Uterus (tissue), 4 donors: ENCODE measurements around the gene ATP1B3. TPM values are rescaled to one million over a fixed set of nuclear protein-coding genes. Genes with fewer than 3 reads are reported as not detected.
"Not testable (repeated sequence)": the region's sequence is repeated elsewhere in the genome, so short reads cannot be mapped to it uniquely, and the experiment has no call there.

Source experiments
- DNase-seq, 2 donors: peaks; one replicate each; pipeline ENCODE4 v3.0.0-alpha.2; 2019 to 2020
- H3K27ac ChIP-seq, 2 donors: fragments of 200-600 bp; sonication (generic); 1 replicate in 1 of 2; 2 replicates in 1 of 2; pipeline ENCODE4 v1.5.1; 2016 to 2018
- H3K27me3 ChIP-seq, 2 donors: fragments of 200-600 bp; sonication (generic); one replicate each; pipeline ENCODE4 v1.5.1; 2018 to 2019; ENCODE audit warnings: control low read depth in 1 of 2
- H3K36me3 ChIP-seq, 2 donors: fragments of 200-600 bp; sonication (generic); one replicate each; pipeline ENCODE4 v1.5.1; 2019; ENCODE audit warnings: control low read depth in 1 of 2
- H3K4me1 ChIP-seq, 2 donors: fragments of 200-600 bp; sonication (generic); one replicate each; pipeline ENCODE4 v1.5.1; 2018 to 2019; ENCODE audit warnings: control low read depth in 1 of 2
- H3K4me3 ChIP-seq, 2 donors: fragments of 200-600 bp; sonication (generic); 1 replicate in 1 of 2; 2 replicates in 1 of 2; pipeline ENCODE4 v1.5.1; 2018 to 2019; ENCODE audit warnings: mild to moderate bottlenecking in 1 of 2
- H3K9me3 ChIP-seq, 2 donors: fragments of 200-600 bp; sonication (generic); one replicate each; pipeline ENCODE4 v1.5.1; 2019; ENCODE audit warnings: control low read depth in 1 of 2
- POLR2A ChIP-seq, 2 donors: fragments of 450-650 bp; IDR thresholded peaks; one replicate each; pipeline ENCODE4 v1.6.1; 2016; ENCODE audit warnings: antibody characterized with exemption in 2 of 2, mild to moderate bottlenecking in 1 of 2, moderate library complexity in 1 of 2
- intact Hi-C: fragments of 100-400 bp; cut with DNase I; formaldehyde crosslinking; loops from one replicate; pipeline ENCODE4 v1.15.1; 2023; ENCODE audit warnings: low total_unique reads
- total RNA-seq, 4 donors: library from RNA; depleted of rRNA in 3 of 4; stranded (reverse); fragments of >200 nt in 3 of 4; gene quantifications; one replicate each; pipeline versions ENCODE4 v1.1.0 to v1.2.4, GENCODE V29; 2014 to 2023
- TF ChIP-seq, protein P1 (sequence below), 4 experiments: fragments of 200-600 bp in 2 of 4; fragments of 450-650 bp in 2 of 4; sonication (generic) in 2 of 4; IDR thresholded peaks; one replicate each; pipeline ENCODE4 v1.5.1; 2016 to 2019; ENCODE audit warnings: antibody characterized with exemption in 4 of 4, mild to moderate bottlenecking in 2 of 4, moderate library complexity in 1 of 4
- donor health status: DM: yes; HTN: yes; CAD: no.

ATP1B3 gene
- total RNA-seq, 4 donors from 2014 or later = 33.3 to 98.4 (median 40.3) TPM

- DNase-seq = no peak
- Histone ChIP-seq H3K36me3 (no peaks in the 10 kb centered on the region), H3K4me1 (no peaks in the 10 kb centered on the region), H3K27ac (no peak overlapping the region), H3K27me3 (no peaks in the 10 kb centered on the region), H3K4me3 (no peak overlapping the region), H3K9me3 (no peaks in the 10 kb centered on the region)
- intact Hi-C loops = no loop called here
- no peak for TF ChIP-seq POLR2A (IDR thresholded peaks at IDR 0.05)
- TF ChIP-seq, protein P1, sequence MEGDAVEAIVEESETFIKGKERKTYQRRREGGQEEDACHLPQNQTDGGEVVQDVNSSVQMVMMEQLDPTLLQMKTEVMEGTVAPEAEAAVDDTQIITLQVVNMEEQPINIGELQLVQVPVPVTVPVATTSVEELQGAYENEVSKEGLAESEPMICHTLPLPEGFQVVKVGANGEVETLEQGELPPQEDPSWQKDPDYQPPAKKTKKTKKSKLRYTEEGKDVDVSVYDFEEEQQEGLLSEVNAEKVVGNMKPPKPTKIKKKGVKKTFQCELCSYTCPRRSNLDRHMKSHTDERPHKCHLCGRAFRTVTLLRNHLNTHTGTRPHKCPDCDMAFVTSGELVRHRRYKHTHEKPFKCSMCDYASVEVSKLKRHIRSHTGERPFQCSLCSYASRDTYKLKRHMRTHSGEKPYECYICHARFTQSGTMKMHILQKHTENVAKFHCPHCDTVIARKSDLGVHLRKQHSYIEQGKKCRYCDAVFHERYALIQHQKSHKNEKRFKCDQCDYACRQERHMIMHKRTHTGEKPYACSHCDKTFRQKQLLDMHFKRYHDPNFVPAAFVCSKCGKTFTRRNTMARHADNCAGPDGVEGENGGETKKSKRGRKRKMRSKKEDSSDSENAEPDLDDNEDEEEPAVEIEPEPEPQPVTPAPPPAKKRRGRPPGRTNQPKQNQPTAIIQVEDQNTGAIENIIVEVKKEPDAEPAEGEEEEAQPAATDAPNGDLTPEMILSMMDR (IDR thresholded peaks at IDR 0.05) = no peak
Observed at GRCh38 chr3:141915016-141915415, 38.6 kb downstream of the ATP1B3 start.

DNA sequence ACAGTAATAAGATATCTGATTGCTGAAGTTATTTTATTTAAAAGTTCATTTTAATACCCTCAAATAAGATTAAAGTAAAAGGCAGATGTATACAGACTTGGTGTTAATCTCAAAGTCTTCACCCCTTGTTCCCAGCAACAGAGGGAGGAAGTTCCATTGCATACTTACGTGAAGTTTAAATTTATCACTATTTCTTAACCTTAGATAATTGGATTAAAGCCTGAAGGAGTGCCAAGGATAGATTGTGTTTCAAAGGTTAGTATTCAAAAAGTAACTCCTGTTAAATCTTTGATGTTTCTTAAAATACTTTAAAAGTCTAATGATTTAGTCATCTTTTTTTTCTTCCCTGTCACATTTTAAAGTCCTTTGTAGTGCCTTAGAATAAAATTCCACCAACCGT lies 39.3 kb downstream of the ATP1B3 start:
- H3K4me1 ChIP-seq = no peaks in the 10 kb centered on the region
- H3K27me3 ChIP-seq = no peaks in the 10 kb centered on the region
- H3K27ac ChIP-seq = no peak overlapping the region
- TF ChIP-seq, protein P1 (IDR thresholded peaks at IDR 0.05) = no peak
- no peak for DNase-seq
- intact Hi-C loops = no loop called here
- H3K4me3 ChIP-seq = no peak overlapping the region
- no peaks in the 10 kb centered on the region for H3K9me3 ChIP-seq
- no peaks in the 10 kb centered on the region for H3K36me3 ChIP-seq

- no peaks in the 10 kb centered on the region for H3K36me3 ChIP-seq
- H3K4me1 ChIP-seq = no peaks in the 10 kb centered on the region
- intact Hi-C loops = no loop called here
- no peak overlapping the region for H3K27ac ChIP-seq
- H3K9me3 ChIP-seq = no peaks in the 10 kb centered on the region
- no peaks in the 10 kb centered on the region for H3K27me3 ChIP-seq
- no peak for DNase-seq
- no peak overlapping the region for H3K4me3 ChIP-seq
- TF ChIP-seq, protein P1 (IDR thresholded peaks at IDR 0.05) = no peak
Observed at GRCh38 chr3:141920701-141921100, 44.3 kb downstream of the ATP1B3 start.

DNA sequence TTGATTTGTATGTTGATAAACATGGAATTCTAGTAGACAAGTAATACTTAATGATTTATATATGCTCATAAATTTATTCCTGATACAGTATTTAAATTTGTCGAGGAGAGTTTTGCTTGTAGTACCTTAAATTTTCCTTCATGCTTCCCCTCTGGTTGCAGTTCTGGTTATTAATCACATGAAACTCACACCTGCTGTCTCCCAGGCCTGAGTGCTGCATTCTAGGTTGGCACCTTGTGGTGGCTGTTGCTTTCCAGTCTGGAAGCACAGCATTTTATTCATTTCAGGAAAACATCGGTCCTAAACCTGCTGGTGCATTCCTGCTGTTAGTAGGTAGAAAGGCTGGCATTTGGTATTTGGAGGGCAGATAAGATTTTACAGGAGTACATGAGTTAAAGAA lies 44.9 kb downstream of the ATP1B3 start:
- H3K36me3 ChIP-seq = no peaks in the 10 kb centered on the region
- DNase-seq = no peak
- TF ChIP-seq POLR2A (IDR thresholded peaks at IDR 0.05) = no peak
- TF ChIP-seq, protein P1 (IDR thresholded peaks at IDR 0.05) = no peak

DNA sequence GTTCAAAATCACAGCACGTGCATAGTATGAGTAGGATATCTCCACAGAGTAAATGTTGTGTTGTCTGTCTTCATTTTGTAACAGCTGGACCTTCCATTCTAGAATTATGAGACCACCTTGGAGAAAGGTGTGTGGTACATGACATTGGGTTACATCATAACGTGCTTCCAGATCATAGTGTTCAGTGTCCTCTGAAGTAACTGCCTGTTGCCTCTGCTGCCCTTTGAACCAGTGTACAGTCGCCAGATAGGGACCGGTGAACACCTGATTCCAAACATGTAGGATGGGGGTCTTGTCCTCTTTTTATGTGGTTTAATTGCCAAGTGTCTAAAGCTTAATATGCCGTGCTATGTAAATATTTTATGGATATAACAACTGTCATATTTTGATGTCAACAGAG lies 49.2 kb downstream of the ATP1B3 start:
- intact Hi-C loops, H3K27me3 ChIP-seq, H3K36me3 ChIP-seq, H3K9me3 ChIP-seq, H3K4me1 ChIP-seq, H3K4me3 ChIP-seq, H3K27ac ChIP-seq, DNase-seq: not testable (repeated sequence)

More for the DNA sequence above, 44.9 kb downstream of the ATP1B3 start:
- no peaks in the 10 kb centered on the region for H3K27me3 ChIP-seq
- H3K4me1 ChIP-seq = no peaks in the 10 kb centered on the region
- intact Hi-C loops = no loop called here
- H3K9me3 ChIP-seq = no peaks in the 10 kb centered on the region
- H3K27ac ChIP-seq = no peak overlapping the region
- H3K4me3 ChIP-seq = no peak overlapping the region

DNA sequence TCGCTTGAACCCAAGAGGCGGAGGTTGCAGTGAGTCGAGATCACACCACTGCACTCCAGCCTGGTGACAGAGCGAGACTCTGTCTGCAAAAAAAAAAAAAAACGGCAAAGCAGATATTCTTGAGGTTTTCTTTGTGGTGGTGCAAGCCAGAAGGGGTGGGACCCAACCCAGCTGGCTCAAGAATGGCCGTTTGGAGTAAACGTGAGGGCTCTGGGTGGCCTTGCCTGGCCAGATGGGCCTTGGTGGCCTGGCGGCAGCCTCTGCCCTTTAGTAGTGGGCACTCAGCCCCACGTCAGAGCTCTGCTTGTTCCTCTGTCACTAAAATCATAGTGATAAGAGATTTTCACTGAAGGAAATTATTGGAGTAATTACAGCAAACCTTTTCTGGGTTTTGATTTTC lies 50.5 kb downstream of the ATP1B3 start:
- no peak for TF ChIP-seq POLR2A (IDR thresholded peaks at IDR 0.05)
- TF ChIP-seq, protein P1 (IDR thresholded peaks at IDR 0.05) = no peak
- peak in 1 of 2 donors; percentile 1 for DNase-seq
- H3K27me3 ChIP-seq = no peaks in the 10 kb centered on the region
- no peaks in the 10 kb centered on the region for H3K9me3 ChIP-seq
- intact Hi-C loops = no loop called here
- H3K4me1 ChIP-seq = no peaks in the 10 kb centered on the region
- no peak overlapping the region for H3K4me3 ChIP-seq
- no peaks in the 10 kb centered on the region for H3K36me3 ChIP-seq
- no peak overlapping the region for H3K27ac ChIP-seq
